ENCODE results near the gene NEURL4.

The NEURL4 gene

GRCh38 chr17:7348478-7349242 is 19.5 kb upstream of the NEURL4 start:
- H2BK120ac ChIP-seq (ENCODE audit: low read depth, low read length), result no peak overlapping the region
- no peak overlapping the region for H2BK12ac ChIP-seq (ENCODE audit: low read length in 2 of 2)
- peak overlapping the region; percentile 32 for H4K8ac ChIP-seq (ENCODE audit: low read length)
- H4K91ac ChIP-seq (ENCODE audit: low read length), result peak overlapping the region; percentile 34
- H3K4me1 ChIP-seq (ENCODE audit: control insufficient read depth, insufficient read depth, low read depth, low read length), result peaks cover 23% of the 10 kb centered on the region
- no peak for DNase-seq
- H2BK5ac ChIP-seq (ENCODE audit: low read depth, low read length, poor library complexity, severe bottlenecking), result no peak overlapping the region
- H3K27me3 ChIP-seq (ENCODE audit: control insufficient read depth in 1 of 2, insufficient read depth in 1 of 2, low read length in 2 of 2), result peaks cover 14 to 18% of the 10 kb centered on the region in 2 experiments
- H3K9ac ChIP-seq (ENCODE audit: low read length), result peak overlapping the region; percentile 62
- no peak overlapping the region for H3K14ac ChIP-seq (ENCODE audit: low read length in 2 of 2)
- H2AFZ ChIP-seq (ENCODE audit: low read depth, low read length), result no peak overlapping the region
- H3K4ac ChIP-seq (ENCODE audit: low read depth in 1 of 2, low read length in 2 of 2), result no peak overlapping the region
- no peaks in the 10 kb centered on the region for H3K9me3 ChIP-seq (ENCODE audit: control insufficient read depth, low read length)
- no peaks in the 10 kb centered on the region for H3K36me3 ChIP-seq (ENCODE audit: control insufficient read depth in 1 of 2, insufficient read depth in 2 of 2, low read depth in 1 of 2, low read length in 2 of 2)
- no peak overlapping the region for H3K27ac ChIP-seq (ENCODE audit: low read length, poor library complexity, severe bottlenecking)
- no peak overlapping the region for H3K23ac ChIP-seq (ENCODE audit: low read length in 2 of 2)
- peak overlapping the region; percentile 82 for H2BK15ac ChIP-seq (ENCODE audit: low read depth, poor library complexity, severe bottlenecking)
- H3K4me2 ChIP-seq (ENCODE audit: low read length, poor library complexity, severe bottlenecking), result no peak overlapping the region
- peak overlapping the region in 1 of 2 experiments; percentile 44 for H3K4me3 ChIP-seq (ENCODE audit: insufficient read depth in 1 of 2, low read depth in 1 of 2, low read length in 2 of 2)
- no peak overlapping the region for H2AK5ac ChIP-seq (ENCODE audit: low read length, severe bottlenecking)
- no peak overlapping the region for H3K18ac ChIP-seq (ENCODE audit: low read depth in 1 of 2, low read length in 2 of 2)
- H3K79me1 ChIP-seq (replicated peaks; ENCODE audit: low read length, poor library complexity, severe bottlenecking), result peaks cover 14% of the 10 kb centered on the region
- WGBS, result 92% methylated on average over 18 of the region's 19 CpGs

- peak overlapping the region; percentile 62 for H3K9ac ChIP-seq (ENCODE audit: low read length)
- peaks cover 15% of the 10 kb centered on the region for H3K4me1 ChIP-seq (ENCODE audit: control insufficient read depth, insufficient read depth, low read depth, low read length)
- H3K23ac ChIP-seq (ENCODE audit: low read length in 2 of 2), result no peak overlapping the region
- no peak overlapping the region for H2BK5ac ChIP-seq (ENCODE audit: low read depth, low read length, poor library complexity, severe bottlenecking)
- no peak overlapping the region for H4K8ac ChIP-seq (ENCODE audit: low read length)
- no peak overlapping the region for H4K91ac ChIP-seq (ENCODE audit: low read length)
- H2AK5ac ChIP-seq (ENCODE audit: low read length, severe bottlenecking), result no peak overlapping the region
- no peak overlapping the region for H3K18ac ChIP-seq (ENCODE audit: low read depth in 1 of 2, low read length in 2 of 2)
- H3K4me3 ChIP-seq (ENCODE audit: insufficient read depth in 1 of 2, low read depth in 1 of 2, low read length in 2 of 2), result no peak overlapping the region
- 89% methylated on average over 18 of the region's 19 CpGs for WGBS
- peaks cover 8% of the 10 kb centered on the region for H3K79me1 ChIP-seq (replicated peaks; ENCODE audit: low read length, poor library complexity, severe bottlenecking)
- no peak for DNase-seq
- no peak overlapping the region for H2BK120ac ChIP-seq (ENCODE audit: low read depth, low read length)
- H3K27ac ChIP-seq (ENCODE audit: low read length, poor library complexity, severe bottlenecking), result no peak overlapping the region
- H3K27me3 ChIP-seq (ENCODE audit: control insufficient read depth in 1 of 2, insufficient read depth in 1 of 2, low read length in 2 of 2), result peaks cover 21 to 26% of the 10 kb centered on the region in 2 experiments
- no peak overlapping the region for H3K4ac ChIP-seq (ENCODE audit: low read depth in 1 of 2, low read length in 2 of 2)
- no peaks in the 10 kb centered on the region for H3K36me3 ChIP-seq (ENCODE audit: control insufficient read depth in 1 of 2, insufficient read depth in 2 of 2, low read depth in 1 of 2, low read length in 2 of 2)
- no peak overlapping the region for H2BK15ac ChIP-seq (ENCODE audit: low read depth, poor library complexity, severe bottlenecking)
- no peak overlapping the region for H3K4me2 ChIP-seq (ENCODE audit: low read length, poor library complexity, severe bottlenecking)
- H3K14ac ChIP-seq (ENCODE audit: low read length in 2 of 2), result no peak overlapping the region
- no peaks in the 10 kb centered on the region for H3K9me3 ChIP-seq (ENCODE audit: control insufficient read depth, low read length)
- H2BK12ac ChIP-seq (ENCODE audit: low read length in 2 of 2), result no peak overlapping the region
- H2AFZ ChIP-seq (ENCODE audit: low read depth, low read length), result no peak overlapping the region
Measured at GRCh38 chr17:7347630-7348477, 18.7 kb upstream of the NEURL4 start.

- Histone ChIP-seq H3K4me3 (ENCODE audit: insufficient read depth in 1 of 2, low read depth in 1 of 2, low read length in 2 of 2) (no peak overlapping the region), H3K27ac (ENCODE audit: low read length, poor library complexity, severe bottlenecking) (no peak overlapping the region), H3K4me2 (ENCODE audit: low read length, poor library complexity, severe bottlenecking) (no peak overlapping the region), H3K36me3 (ENCODE audit: control insufficient read depth in 1 of 2, insufficient read depth in 2 of 2, low read depth in 1 of 2, low read length in 2 of 2) (no peaks in the 10 kb centered on the region), H3K9ac (ENCODE audit: low read length) (no peak overlapping the region), H3K23ac (ENCODE audit: low read length in 2 of 2) (no peak overlapping the region), H3K18ac (ENCODE audit: low read depth in 1 of 2, low read length in 2 of 2) (no peak overlapping the region), H2BK15ac (ENCODE audit: low read depth, poor library complexity, severe bottlenecking) (no peak overlapping the region), H2BK5ac (ENCODE audit: low read depth, low read length, poor library complexity, severe bottlenecking) (no peak overlapping the region), H2AK5ac (ENCODE audit: low read length, severe bottlenecking) (no peak overlapping the region), H3K79me1 (replicated peaks; ENCODE audit: low read length, poor library complexity, severe bottlenecking) (peaks cover 5% of the 10 kb centered on the region), H3K27me3 (ENCODE audit: control insufficient read depth in 1 of 2, insufficient read depth in 1 of 2, low read length in 2 of 2) (peaks cover 21 to 32% of the 10 kb centered on the region in 2 experiments), H2BK120ac (ENCODE audit: low read depth, low read length) (no peak overlapping the region), H3K4me1 (ENCODE audit: control insufficient read depth, insufficient read depth, low read depth, low read length) (peaks cover 11% of the 10 kb centered on the region), H3K4ac (ENCODE audit: low read depth in 1 of 2, low read length in 2 of 2) (no peak overlapping the region), H4K91ac (ENCODE audit: low read length) (peak overlapping the region; percentile 1), H3K14ac (ENCODE audit: low read length in 2 of 2) (no peak overlapping the region), H4K8ac (ENCODE audit: low read length) (no peak overlapping the region), H2AFZ (ENCODE audit: low read depth, low read length) (no peak overlapping the region), H2BK12ac (ENCODE audit: low read length in 2 of 2) (no peak overlapping the region), H3K9me3 (ENCODE audit: control insufficient read depth, low read length) (no peaks in the 10 kb centered on the region)
- DNase-seq, result no peak
- WGBS, result 89% methylated on average over 18 of the region's 18 CpGs
Measured at GRCh38 chr17:7346761-7347614, 17.9 kb upstream of the NEURL4 start.

Data from mesenchymal stem cell (in vitro differentiated cells and primary cell).